HepG2 (cell line): ENCODE measurements around the gene SNAP91. TPM values are rescaled to one million over a fixed set of nuclear protein-coding genes. Genes with fewer than 3 reads are reported as not detected.

Source experiments
- ATAC-seq: fragments of 200-7000 bp; cut with Tn5 transposase; 3 replicates; pipeline ENCODE4 v1.9.1; 2020; ENCODE audit warnings: mild to moderate bottlenecking, moderate library complexity
- BruUV-seq: library from RNA; stranded (reverse); fragments of 400-500 nt; replicated peaks from 2 replicates; lab custom pipeline; 2021; lab: Mats Ljungman, UMichigan
- CTCF ChIA-PET: fragments of 300-600 bp; formaldehyde crosslinking; extraction: SDS; loops from one replicate; lab custom pipeline; 2021; ENCODE audit warnings: low total read pairs, inconsistent platforms, low intra/inter-chr PET ratio; lab: Yijun Ruan, JAX
- POLR2A ChIA-PET: fragments of 350-600 bp; sonication (Branson Sonifier 250); formaldehyde crosslinking; loops from one replicate; lab custom pipeline; 2020; ENCODE audit warnings: antibody characterized with exemption, inconsistent platforms; lab: Yijun Ruan, JAX
- DNase-seq: peaks from one replicate; pipeline ENCODE4 v3.0.0-alpha.2; 2015; ENCODE audit warnings: low spot score
- FAIRE-seq: peaks from 3 replicates; lab custom pipeline; 2011; peaks lifted over from hg19 to GRCh38; lab: Jason Lieb, UNC
- H2AFZ ChIP-seq: one replicate; pipeline ENCODE4 v1.6.1; 2011; ENCODE audit warnings: low read length, inconsistent platforms
- H3K27ac ChIP-seq: fragments of 300-600 bp; 3 replicates; pipeline ENCODE4 v1.8.0; 2011; ENCODE audit warnings: mixed run types, mild to moderate bottlenecking, mixed read lengths, low read length, inconsistent platforms; ENCODE audit not compliant: insufficient read depth; ENCODE audit errors: extremely low read length
- H3K27me3 ChIP-seq, 2 experiments: fragments of 200-600 bp in 1 of 2; 2 replicates in 1 of 2; 3 replicates in 1 of 2; pipeline versions ENCODE4 v1.6.0 to v1.8.0; 2011; ENCODE audit warnings: low read length in 2 of 2, mild to moderate bottlenecking in 2 of 2, moderate library complexity in 2 of 2, inconsistent platforms in 1 of 2; ENCODE audit not compliant: insufficient read depth in 2 of 2, control insufficient read depth in 1 of 2
- H3K36me3 ChIP-seq, 2 experiments: fragments of 200-600 bp in 1 of 2; replicated peaks in 1 of 2; 2 replicates in 1 of 2; 3 replicates in 1 of 2; pipeline versions ENCODE4 v1.5.1 to v1.8.0; 2011; ENCODE audit warnings: low read length in 2 of 2, inconsistent platforms in 1 of 2; ENCODE audit not compliant: insufficient read depth in 2 of 2, control insufficient read depth in 1 of 2
- H3K4me1 ChIP-seq: 2 replicates; pipeline ENCODE4 v1.5.1; 2012; ENCODE audit warnings: low read length, inconsistent platforms; ENCODE audit not compliant: insufficient read depth
- H3K4me2 ChIP-seq: 2 replicates; pipeline ENCODE4 v1.6.0; 2011; ENCODE audit warnings: low read depth, low read length, inconsistent platforms
- H3K4me3 ChIP-seq, 3 experiments: fragments of 200-600 bp in 1 of 3; sonication (generic), shearing (Covaris generic) in 1 of 3; replicated peaks in 1 of 3; 2 replicates each; pipeline ENCODE4 v1.5.1; 2011 to 2016; ENCODE audit warnings: low read length in 3 of 3, inconsistent platforms in 2 of 3, low read depth in 2 of 3, mild to moderate bottlenecking in 2 of 3, control low read depth in 1 of 3, mixed read lengths in 1 of 3; ENCODE audit not compliant: insufficient read depth in 1 of 3
- H3K79me2 ChIP-seq: one replicate; pipeline ENCODE4 v1.6.1; 2011; ENCODE audit warnings: low read length, inconsistent platforms; ENCODE audit not compliant: insufficient read depth
- H3K9ac ChIP-seq: 2 replicates; pipeline ENCODE4 v1.6.0; 2011; ENCODE audit warnings: mild to moderate bottlenecking, low read depth, low read length, inconsistent platforms; ENCODE audit not compliant: insufficient read depth
- H3K9me3 ChIP-seq: 2 replicates; pipeline ENCODE4 v1.5.1; 2012; ENCODE audit warnings: mild to moderate bottlenecking, low read length
- H4K20me1 ChIP-seq: 2 replicates; pipeline ENCODE4 v1.6.0; 2011; ENCODE audit warnings: inconsistent platforms, mild to moderate bottlenecking, low read length, moderate library complexity; ENCODE audit not compliant: insufficient read depth
- CREB3 ChIP-seq: sonication (generic); formaldehyde crosslinking; IDR thresholded peaks from 2 replicates; pipeline ENCODE4 v1.5.0; 2020; ENCODE audit warnings: missing genetic modification reagents
- GRHL1 ChIP-seq: sonication (generic); formaldehyde crosslinking; conservative IDR thresholded peaks from 2 replicates; pipeline ENCODE4 v1.8.0; 2022; ENCODE audit warnings: missing genetic modification reagents
- NFE2 ChIP-seq: sonication (generic); formaldehyde crosslinking; IDR thresholded peaks from 2 replicates; pipeline ENCODE4 v1.4.0; 2020; ENCODE audit warnings: missing genetic modification reagents
- NFYC ChIP-seq: IDR thresholded peaks from 2 replicates; pipeline ENCODE4 v1.6.1; 2016; ENCODE audit warnings: missing genetic modification reagents, missing compliant biosample characterization
- SNAPC4 ChIP-seq: sonication (generic); formaldehyde crosslinking; IDR thresholded peaks from 2 replicates; pipeline ENCODE4 v1.4.0; 2020; ENCODE audit warnings: mild to moderate bottlenecking, missing genetic modification reagents
- ZNF766 ChIP-seq: sonication (generic); formaldehyde crosslinking; IDR thresholded peaks from 2 replicates; pipeline ENCODE4 v1.5.0; 2020; ENCODE audit warnings: missing genetic modification reagents, borderline replicate concordance
- WGBS: methylation state at CpG from one replicate; pipeline ENCODE4 v1.1.6; 2017; ENCODE audit warnings: low lambda C conversion rate; 5-methylcytosine and 5-hydroxymethylcytosine counted together
- in situ Hi-C: cut with HindIII; loops from 2 replicates; pipeline ENCODE4 v1.10.0; 2017; ENCODE audit warnings: low pct_unique_long_range_greater_than_20kb; ENCODE audit not compliant: extremely low pct_ligation_motif_present
- intact Hi-C: fragments of 100-400 bp; cut with micrococcal nuclease; formaldehyde crosslinking; loops from one replicate; pipeline ENCODE4 v1.10.0; 2022; ENCODE audit not compliant: unreplicated experiment
- polyA plus RNA-seq, 8 experiments: library from polyadenylated mRNA; depleted of rRNA in 3 of 8; stranded (reverse) in 7 of 8; unstranded in 1 of 8; fragments of >200 nt; fragmentation: Illumina TruSeq in 4 of 8; extraction: Trizol in 4 of 8; gene quantifications; 2 replicates each; pipeline versions ENCODE4 v1.2.1 to v1.2.3, GENCODE V29; 2011 to 2016; ENCODE audit warnings: low read depth in 4 of 8, missing spikeins in 1 of 8, mixed read lengths in 1 of 8; ENCODE audit not compliant: insufficient read depth in 1 of 8
- total RNA-seq, 5 experiments: library from RNA; depleted of rRNA; stranded (reverse); fragments of >200 nt; fragmentation: Illumina TruSeq; extraction: Trizol; gene quantifications; 2 replicates each; pipeline ENCODE4 v1.2.3, GENCODE V29; 2016; ENCODE audit warnings: low read depth in 1 of 5
- TF ChIP-seq, protein P1 (sequence below): sonication (generic); formaldehyde crosslinking; IDR thresholded peaks from 2 replicates; pipeline ENCODE4 v1.5.0; 2020; ENCODE audit warnings: mild to moderate bottlenecking, missing genetic modification reagents
- TF ChIP-seq, protein P2 (sequence below): sonication (generic); formaldehyde crosslinking; IDR thresholded peaks from 2 replicates; pipeline ENCODE4 v1.4.0; 2020; ENCODE audit warnings: missing genetic modification reagents
- TF ChIP-seq, protein P3 (sequence below): sonication (generic); formaldehyde crosslinking; IDR thresholded peaks from 2 replicates; pipeline ENCODE4 v1.5.0; 2020; ENCODE audit warnings: mild to moderate bottlenecking, low read depth, missing genetic modification reagents, borderline replicate concordance

The SNAP91 gene
- total and polyA plus RNA-seq, 2 of the 13 experiments (the other 11 are each of a cell fraction or from before 2014, with no cell fraction given): not detected

- POLR2A ChIA-PET: no interaction called here
- ATAC-seq: peak; percentile 88
- TF ChIP-seq CREB3 (CRISPR knock-in tag): no peak
- TF ChIP-seq, protein P1, sequence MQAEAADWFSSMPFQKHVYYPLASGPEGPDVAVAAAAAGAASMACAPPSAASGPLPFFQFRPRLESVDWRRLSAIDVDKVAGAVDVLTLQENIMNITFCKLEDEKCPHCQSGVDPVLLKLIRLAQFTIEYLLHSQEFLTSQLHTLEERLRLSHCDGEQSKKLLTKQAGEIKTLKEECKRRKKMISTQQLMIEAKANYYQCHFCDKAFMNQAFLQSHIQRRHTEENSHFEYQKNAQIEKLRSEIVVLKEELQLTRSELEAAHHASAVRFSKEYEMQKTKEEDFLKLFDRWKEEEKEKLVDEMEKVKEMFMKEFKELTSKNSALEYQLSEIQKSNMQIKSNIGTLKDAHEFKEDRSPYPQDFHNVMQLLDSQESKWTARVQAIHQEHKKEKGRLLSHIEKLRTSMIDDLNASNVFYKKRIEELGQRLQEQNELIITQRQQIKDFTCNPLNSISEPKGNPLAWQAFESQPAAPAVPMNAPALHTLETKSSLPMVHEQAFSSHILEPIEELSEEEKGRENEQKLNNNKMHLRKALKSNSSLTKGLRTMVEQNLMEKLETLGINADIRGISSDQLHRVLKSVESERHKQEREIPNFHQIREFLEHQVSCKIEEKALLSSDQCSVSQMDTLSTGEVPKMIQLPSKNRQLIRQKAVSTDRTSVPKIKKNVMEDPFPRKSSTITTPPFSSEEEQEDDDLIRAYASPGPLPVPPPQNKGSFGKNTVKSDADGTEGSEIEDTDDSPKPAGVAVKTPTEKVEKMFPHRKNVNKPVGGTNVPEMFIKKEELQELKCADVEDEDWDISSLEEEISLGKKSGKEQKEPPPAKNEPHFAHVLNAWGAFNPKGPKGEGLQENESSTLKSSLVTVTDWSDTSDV: no peak
- TF ChIP-seq, protein P2, sequence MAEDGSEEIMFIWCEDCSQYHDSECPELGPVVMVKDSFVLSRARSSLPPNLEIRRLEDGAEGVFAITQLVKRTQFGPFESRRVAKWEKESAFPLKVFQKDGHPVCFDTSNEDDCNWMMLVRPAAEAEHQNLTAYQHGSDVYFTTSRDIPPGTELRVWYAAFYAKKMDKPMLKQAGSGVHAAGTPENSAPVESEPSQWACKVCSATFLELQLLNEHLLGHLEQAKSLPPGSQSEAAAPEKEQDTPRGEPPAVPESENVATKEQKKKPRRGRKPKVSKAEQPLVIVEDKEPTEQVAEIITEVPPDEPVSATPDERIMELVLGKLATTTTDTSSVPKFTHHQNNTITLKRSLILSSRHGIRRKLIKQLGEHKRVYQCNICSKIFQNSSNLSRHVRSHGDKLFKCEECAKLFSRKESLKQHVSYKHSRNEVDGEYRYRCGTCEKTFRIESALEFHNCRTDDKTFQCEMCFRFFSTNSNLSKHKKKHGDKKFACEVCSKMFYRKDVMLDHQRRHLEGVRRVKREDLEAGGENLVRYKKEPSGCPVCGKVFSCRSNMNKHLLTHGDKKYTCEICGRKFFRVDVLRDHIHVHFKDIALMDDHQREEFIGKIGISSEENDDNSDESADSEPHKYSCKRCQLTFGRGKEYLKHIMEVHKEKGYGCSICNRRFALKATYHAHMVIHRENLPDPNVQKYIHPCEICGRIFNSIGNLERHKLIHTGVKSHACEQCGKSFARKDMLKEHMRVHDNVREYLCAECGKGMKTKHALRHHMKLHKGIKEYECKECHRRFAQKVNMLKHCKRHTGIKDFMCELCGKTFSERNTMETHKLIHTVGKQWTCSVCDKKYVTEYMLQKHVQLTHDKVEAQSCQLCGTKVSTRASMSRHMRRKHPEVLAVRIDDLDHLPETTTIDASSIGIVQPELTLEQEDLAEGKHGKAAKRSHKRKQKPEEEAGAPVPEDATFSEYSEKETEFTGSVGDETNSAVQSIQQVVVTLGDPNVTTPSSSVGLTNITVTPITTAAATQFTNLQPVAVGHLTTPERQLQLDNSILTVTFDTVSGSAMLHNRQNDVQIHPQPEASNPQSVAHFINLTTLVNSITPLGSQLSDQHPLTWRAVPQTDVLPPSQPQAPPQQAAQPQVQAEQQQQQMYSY: no peak
- no peak for TF ChIP-seq SNAPC4 (CRISPR knock-in tag)
- no peak for TF ChIP-seq NFE2 (CRISPR knock-in tag)
- no peak for TF ChIP-seq GRHL1 (CRISPR knock-in tag)
- TF ChIP-seq, protein P3, sequence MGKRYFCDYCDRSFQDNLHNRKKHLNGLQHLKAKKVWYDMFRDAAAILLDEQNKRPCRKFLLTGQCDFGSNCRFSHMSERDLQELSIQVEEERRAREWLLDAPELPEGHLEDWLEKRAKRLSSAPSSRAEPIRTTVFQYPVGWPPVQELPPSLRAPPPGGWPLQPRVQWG (CRISPR knock-in tag): no peak
- no peak for TF ChIP-seq ZNF766 (CRISPR knock-in tag)
- no peak for TF ChIP-seq NFYC (CRISPR knock-in tag)
These were observed 115.5 kb downstream of the SNAP91 start for GRCh38 chr6:83593395-83593785.

More at GRCh38 chr6:83593395-83593785, 115.5 kb downstream of the SNAP91 start:
- Histone ChIP-seq H3K36me3 (no peaks in the 10 kb centered on the region), H2AFZ (peak overlapping the region; percentile 17), H3K79me2 (no peaks in the 10 kb centered on the region), H3K4me2 (peak overlapping the region; percentile 81), H3K27me3 (no peaks in the 10 kb centered on the region; a peak in 1 of 5 replicates), H3K4me3 (peak overlapping the region; percentile 48 to 59 (median 57)), H3K4me1 (0 out of 2 replicates have a peak, but pooled peaks cover 9% of the 10 kb centered on the region), H3K9me3 (no peaks in the 10 kb centered on the region), H3K27ac (no peak overlapping the region), H3K9ac (no peak overlapping the region), H4K20me1 (no peaks in the 10 kb centered on the region)
- 1% methylated on average over 9 of the region's 9 CpGs for WGBS
- no TSS peak for BruUV-seq
- CTCF ChIA-PET: no interaction called here
- intact Hi-C loops (no loop called here), in situ Hi-C loops (no loop called here)
- DNase-seq (no peak), FAIRE-seq (no peak)
